Neural progenitor cell (in vitro differentiated cells): ENCODE measurements around the gene KIFC3.

ENCODE experiments used
- CTCF ChIP-seq: fragments of 200-600 bp; sonication (generic); IDR thresholded peaks from 2 replicates; pipeline ENCODE4 v1.5.1; 2017; ENCODE audit warnings: antibody characterized with exemption, mild to moderate bottlenecking
- EZH2 ChIP-seq: fragments of 200-600 bp; sonication (generic); IDR thresholded peaks from 2 replicates; pipeline ENCODE4 v1.6.1; 2017; ENCODE audit warnings: antibody characterized with exemption, mild to moderate bottlenecking, moderate library complexity
- EZH2phosphoT487 ChIP-seq: fragments of 200-600 bp; sonication (generic); IDR thresholded peaks from 2 replicates; pipeline ENCODE4 v1.6.1; 2017; ENCODE audit warnings: antibody characterized with exemption

DNA sequence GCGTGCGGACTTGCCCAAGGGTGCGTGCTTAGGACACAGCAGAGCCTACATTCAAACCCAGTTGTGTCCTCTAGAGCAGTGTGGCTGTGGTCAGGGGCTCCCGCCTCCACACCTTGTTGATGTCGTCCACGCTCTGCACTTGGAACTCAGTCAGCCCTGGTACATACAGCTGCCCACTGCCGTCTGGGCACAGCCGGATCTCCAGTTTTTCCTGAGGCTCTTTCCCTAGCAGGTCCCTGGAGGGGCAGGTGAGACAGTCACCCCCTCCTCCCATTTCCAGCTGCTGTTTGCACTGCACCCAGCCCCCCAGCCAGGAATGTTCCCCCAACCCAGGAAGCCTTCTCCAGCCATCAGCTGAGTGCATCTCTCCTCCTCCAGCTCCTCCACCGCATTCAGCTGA lies 41.0 kb downstream of the KIFC3 start:
- TF ChIP-seq CTCF: no peak
- no peak for TF ChIP-seq EZH2
- no peak for TF ChIP-seq EZH2phosphoT487
